Stimulated activated naive CD4-positive, alpha-beta T cell treated with Interleukin-2 at 50 U/mL for 16 hours (primary cell): ENCODE results near the gene CENPB.

ENCODE experiments used
- DNase-seq: peaks from one replicate; lab custom pipeline; 2025; lab: John Stamatoyannopoulos, UW

Gene CENPB

GRCh38 chr20:3788685-3789155, 2.2 kb upstream of the CENPB start:
- no peak for DNase-seq

DNA sequence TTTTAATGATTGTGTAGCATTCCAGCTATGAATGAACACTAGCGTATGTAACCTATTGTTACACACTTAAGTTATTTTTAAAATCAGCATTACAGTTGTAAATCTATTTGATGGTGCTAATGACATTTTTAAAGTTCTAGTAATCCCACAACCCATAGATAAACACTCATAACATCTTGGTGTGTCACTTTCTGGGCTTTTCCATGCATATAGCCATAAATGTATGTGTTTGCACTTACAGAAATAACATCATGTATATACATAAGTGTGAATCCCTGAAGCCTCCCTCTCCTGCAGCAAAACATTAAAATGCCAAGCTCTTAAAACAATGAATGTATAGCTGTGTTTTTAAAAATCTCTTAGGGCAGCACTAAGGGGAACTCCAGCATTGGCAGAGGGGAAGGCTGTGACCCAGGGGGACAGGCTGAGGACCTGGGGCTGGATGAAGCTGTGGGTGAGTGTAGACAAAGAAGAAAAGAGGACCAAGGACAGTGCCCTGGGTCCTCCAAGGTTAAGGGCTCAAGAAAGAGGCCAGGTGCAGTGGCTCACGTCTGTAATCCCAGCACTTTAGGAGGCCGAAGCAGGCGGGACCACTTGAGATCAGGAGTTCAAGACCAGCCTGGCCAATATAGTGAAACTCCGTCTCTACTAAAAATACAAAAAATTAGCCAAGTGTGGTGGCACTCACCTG, 929 bp upstream of the CENPB start:
- DNase-seq, result no peak

DNA sequence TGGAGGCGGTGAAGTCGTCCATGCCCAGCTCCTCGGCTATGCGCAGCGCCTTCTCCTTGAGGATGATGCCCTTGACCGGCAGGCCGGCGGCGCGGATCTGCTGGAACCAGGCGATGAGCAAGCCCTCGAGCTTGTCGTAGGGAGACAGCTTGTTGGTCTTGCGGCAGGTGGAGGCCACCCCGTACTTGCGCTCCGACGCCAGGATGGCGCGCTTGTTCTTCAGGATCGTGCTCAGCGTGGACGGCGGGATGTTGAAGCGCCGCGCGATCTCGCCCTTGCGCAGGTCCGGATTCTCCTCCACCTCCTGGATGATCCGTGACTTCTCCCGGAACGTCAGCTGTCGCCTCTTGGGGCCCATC, 435 bp downstream of the CENPB start:
- peak; percentile 21 for DNase-seq

DNA sequence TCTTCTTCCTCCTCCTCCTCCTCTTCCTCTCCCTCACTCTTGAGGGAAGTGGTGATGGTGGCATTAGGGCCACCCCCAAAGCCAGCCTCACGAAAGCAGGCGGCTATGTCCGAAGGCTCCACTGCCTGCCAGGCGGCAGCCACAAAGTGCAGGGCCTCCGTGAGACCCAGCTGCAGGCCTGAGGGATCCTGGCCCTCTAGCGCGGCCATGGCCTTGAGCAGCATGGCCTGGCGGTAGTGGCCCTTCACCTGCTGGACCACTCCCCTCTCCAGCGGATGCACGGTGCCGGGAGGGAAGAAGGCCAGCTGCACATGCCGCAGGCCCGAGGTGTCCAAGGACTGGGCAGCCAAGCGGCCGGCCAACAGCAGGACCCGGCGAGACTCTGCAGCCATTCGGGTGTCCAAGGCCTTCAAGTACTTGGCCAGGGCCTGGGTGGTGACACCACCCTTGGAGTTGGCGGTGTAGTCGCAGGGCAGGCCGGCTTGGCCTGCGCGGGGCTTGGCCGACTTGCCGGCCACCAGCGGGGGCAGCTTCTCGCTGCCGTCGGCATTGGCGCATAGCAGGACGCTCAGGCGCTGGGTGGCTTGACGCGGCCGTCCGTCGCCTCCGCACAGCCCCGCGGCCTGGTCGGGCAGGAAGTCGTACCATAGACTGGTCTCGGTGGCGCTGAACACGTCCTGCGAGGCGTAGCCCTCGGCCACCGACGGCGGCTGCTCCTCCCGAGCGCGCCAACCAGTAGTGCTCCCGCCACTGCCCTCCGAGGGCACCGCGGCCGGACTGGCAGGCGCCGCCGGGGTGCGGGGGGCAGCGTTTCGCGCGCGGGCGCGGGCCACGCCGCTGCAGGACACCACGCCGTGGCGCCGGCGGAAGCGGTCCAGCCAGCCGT, 1.1 kb downstream of the CENPB start:
- DNase-seq, result no peak

- no peak for DNase-seq
Measured at GRCh38 chr20:3784863-3785239, 1.7 kb downstream of the CENPB start.

- no peak for DNase-seq
Measured at GRCh38 chr20:3784216-3784853, 2.2 kb downstream of the CENPB start.

GRCh38 chr20:3783511-3784195, 2.9 kb downstream of the CENPB start:
- no peak for DNase-seq

DNA sequence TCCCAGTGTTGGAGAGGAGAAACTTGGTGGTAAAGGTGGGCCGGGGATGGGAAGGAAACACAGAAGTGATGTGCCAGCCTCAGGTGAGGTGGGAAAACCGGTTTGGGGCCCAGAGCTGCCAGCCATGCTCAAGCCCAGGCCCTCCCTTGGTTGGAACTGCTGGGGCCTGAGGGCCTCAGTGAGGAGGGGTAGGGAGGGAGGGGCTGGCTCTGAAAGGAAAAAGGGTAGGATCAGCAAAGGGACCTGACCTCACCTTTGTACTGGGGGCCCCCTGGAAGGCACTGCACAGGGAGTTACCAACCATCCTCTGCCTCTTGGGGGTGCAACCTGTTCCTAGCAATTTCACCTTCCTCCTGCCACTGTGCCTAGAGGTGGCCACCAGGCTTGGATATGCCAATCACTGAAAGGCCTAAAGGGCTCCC, 3.5 kb downstream of the CENPB start:
- DNase-seq, result no peak

DNA sequence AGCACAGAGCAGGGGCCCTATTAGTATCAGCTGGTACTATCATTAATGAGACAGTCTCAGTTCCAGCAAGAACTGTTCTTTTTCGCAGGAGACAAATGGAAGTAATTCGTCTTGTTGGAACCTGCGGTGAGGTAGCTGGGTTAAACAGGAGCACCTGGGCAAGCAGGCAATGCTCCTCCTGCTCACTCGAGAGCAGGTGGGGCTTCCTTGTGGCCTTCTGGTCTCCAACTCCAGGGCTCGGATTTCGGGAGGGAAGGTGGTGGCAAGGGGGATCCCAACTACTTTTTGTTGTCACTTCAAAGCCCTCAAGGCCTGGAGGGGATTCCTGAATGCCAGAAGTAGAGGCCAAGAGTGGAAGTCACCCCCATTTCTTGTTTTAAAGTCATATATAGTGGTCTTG, 3.9 kb downstream of the CENPB start:
- no peak for DNase-seq

DNA sequence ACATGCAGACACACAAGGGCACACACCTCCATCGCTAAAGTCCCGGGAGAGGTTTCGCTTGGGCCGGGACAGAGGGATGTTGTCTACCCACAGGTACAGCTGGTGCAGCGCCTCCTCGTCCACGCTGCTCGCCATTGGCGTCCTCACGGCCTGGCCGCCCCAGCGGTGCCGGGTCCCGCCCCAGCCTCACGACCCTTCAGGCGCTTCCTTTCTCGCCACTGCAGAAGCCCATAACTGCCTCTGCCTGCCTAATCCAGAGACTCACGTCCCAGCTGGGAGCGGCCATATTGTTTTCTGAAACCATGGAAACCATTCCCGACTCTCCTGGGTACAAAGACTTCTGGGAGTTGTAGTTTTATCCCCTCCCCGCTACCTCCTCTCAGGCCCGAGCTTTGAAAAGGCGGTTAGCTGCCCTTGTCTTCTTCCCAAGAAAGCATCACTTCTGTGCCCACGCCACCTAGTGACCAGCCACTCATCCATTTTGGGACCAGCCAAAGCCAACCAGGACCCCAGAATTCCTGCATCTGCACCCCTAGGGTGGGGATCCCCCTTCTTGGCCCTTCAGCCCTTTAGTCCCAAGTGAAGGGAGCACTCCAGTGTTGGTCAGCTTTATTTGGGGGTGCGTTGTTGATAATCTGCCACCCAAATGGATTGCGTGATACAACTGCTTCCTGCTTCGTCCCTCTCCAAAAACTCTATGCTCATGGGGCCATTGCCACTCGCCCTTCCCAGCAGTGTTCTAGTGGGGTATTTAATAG, 5.2 kb downstream of the CENPB start, which contains the start of gene SPEF1:
TSS of gene SPEF1 (minus strand) at position 296 of the 758 bp plus-strand sequence. CDS start at position 135, 161 bp downstream.
- DNase-seq, result peak; percentile 9

DNA sequence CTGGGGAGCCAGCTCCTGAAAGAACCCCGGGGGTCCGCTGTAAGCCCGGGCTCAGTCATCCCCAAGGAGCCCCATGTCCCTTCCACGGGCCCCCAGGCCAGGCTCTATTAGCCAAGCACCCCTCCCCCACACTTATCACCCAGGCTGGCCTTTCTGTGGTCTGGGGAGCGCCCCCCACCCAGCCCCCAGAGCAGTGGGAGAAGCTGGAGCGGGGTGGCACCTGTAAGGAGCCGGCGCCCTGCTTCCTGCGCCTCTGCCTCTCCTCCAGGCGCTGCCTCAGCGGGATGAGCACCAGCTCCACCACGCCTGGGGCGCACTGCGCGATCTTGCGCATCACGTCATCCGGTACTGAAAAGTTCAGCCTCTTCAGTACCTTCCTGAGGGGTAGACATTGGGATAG, 7.6 kb downstream of the CENPB start:
- no peak for DNase-seq

DNA sequence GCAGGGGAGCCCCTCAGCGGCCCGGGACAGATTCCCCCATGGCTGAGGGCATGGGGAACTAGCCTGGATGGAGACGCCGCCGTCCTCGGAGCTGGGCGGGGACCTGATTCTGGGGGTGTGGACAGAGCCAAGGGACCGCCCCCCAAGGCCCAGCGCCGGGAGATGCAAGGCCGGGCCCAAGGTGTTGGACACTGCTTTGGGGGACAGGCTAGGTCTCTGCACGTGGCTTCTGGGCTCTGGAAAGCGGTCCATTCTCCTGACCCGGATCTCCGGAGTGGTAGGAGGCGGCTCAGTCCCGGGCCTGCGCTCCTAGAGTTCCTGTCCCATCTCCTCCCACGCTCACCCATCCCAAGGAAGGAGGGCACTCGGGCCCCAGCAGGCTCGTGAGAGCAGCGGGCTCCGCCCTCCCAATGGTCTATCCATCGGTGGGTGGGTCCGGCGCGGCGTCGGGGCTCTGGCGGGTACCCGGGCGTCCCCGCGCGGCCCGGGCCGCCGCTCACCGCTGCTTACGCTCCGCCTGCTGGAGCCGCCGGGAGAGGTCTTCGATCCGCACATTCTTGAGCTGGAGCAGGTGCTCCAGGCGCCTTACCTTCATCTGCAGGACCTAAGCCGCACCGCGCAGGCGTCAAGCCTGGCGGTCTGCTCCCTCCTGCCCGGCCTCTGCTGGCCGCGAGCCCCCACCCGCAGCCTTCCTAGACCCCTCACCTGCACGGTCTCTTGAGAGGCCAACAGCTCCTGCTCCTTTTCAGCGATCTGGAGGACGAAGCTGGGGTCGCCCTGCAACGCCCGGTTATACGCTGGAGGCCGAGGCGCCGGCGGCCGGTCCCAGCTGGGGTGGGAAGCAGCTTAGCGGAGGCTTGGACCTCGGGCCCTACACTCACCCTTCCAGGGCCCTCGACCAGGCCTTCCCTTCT, 8.6 kb downstream of the CENPB start:
- DNase-seq, result peak; percentile 31

- peak; percentile 31 for DNase-seq
Measured at GRCh38 chr20:3777381-3777715, 9.2 kb downstream of the CENPB start.

GRCh38 chr20:3775457-3776108, 11.0 kb downstream of the CENPB start:
- no peak for DNase-seq

GRCh38 chr20:3771552-3772058, 14.9 kb downstream of the CENPB start:
- no peak for DNase-seq

- DNase-seq, result peak; percentile 79
Measured at GRCh38 chr20:3768342-3769130, 18.0 kb downstream of the CENPB start.

- peak; percentile 97 for DNase-seq
Measured at GRCh38 chr20:3767427-3768341, 18.9 kb downstream of the CENPB start, which contains the start of gene ADISSP. Gene ADISSP, minus strand, starts transcription at chr20:3767753. Its CDS starts 7,653 bp downstream, at chr20:3760100.

DNA sequence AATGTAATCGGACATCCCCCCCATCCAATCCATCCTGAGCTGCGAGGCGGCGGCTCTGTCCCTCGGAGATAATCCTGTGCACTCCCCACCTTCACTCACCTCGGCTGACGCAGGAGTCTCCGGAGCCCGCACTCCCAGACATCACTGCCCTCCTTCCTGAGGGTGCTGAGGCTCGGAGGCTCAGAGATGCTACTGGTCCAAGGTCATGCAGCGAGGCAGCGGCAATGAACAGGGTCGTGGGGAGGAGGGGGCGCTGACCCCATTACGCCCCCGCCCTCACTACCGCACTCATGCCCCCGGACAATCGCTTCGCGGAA, 19.5 kb downstream of the CENPB start:
- no peak for DNase-seq
